HS-5 (cell line): ENCODE results near the gene CASR.
A peak's percentile ranks its signal among the peaks of the same experiment; 100 is the strongest.

Source experiments
- DNase-seq: peaks from one replicate; pipeline ENCODE4 v3.0.0-alpha.2; 2012; ENCODE audit warnings: low read depth

Gene CASR

GRCh38 chr3:122305818-122306621, 122.6 kb downstream of the CASR start:
- no peak for DNase-seq

- DNase-seq, result no peak
Measured at GRCh38 chr3:122306622-122306953, 123.1 kb downstream of the CASR start.

GRCh38 chr3:122307094-122307687, 123.7 kb downstream of the CASR start:
- DNase-seq, result no peak

GRCh38 chr3:122307976-122308375, 124.5 kb downstream of the CASR start:
- DNase-seq, result no peak

- DNase-seq, result no peak
Measured at GRCh38 chr3:122310361-122310760, 126.9 kb downstream of the CASR start.

- DNase-seq, result no peak
Measured at GRCh38 chr3:122312826-122313225, 129.4 kb downstream of the CASR start.

- no peak for DNase-seq
Measured at GRCh38 chr3:122313281-122313680, 129.8 kb downstream of the CASR start.

GRCh38 chr3:122314228-122314876, 130.9 kb downstream of the CASR start:
- DNase-seq, result peak; percentile 15

GRCh38 chr3:122315619-122316018, 132.2 kb downstream of the CASR start:
- no peak for DNase-seq

GRCh38 chr3:122316368-122316767, 132.9 kb downstream of the CASR start:
- no peak for DNase-seq

GRCh38 chr3:122318620-122319019, 135.2 kb downstream of the CASR start:
- DNase-seq, result no peak

- no peak for DNase-seq
Measured at GRCh38 chr3:122322095-122323075, 138.9 kb downstream of the CASR start.

- no peak for DNase-seq
Measured at GRCh38 chr3:122324871-122325323, 141.4 kb downstream of the CASR start, which contains the start of gene CSTA. Gene CSTA (plus strand): TSS chr3:122325248. CDS start chr3:122325293, 45 bp downstream.

- no peak for DNase-seq
Measured at GRCh38 chr3:122325769-122326168, 142.3 kb downstream of the CASR start.

GRCh38 chr3:122331886-122332285, 148.4 kb downstream of the CASR start:
- DNase-seq, result no peak

GRCh38 chr3:122332551-122332950, 149.1 kb downstream of the CASR start:
- DNase-seq, result no peak
